Muscle layer of colon (tissue), 2 donors: Measurements from ENCODE around the gene FAT1.

Experiments
- H3K27ac ChIP-seq: one replicate; pipeline ENCODE4 v1.7.0; 2013; ENCODE audit warnings: low read depth, mild to moderate bottlenecking, low read length, moderate library complexity
- H3K27me3 ChIP-seq, 2 donors: one replicate each; pipeline ENCODE4 v1.7.0; 2013; ENCODE audit warnings: low read length in 2 of 2, mild to moderate bottlenecking in 2 of 2; ENCODE audit not compliant: insufficient read depth in 2 of 2, control insufficient read depth in 1 of 2
- H3K36me3 ChIP-seq: one replicate; pipeline ENCODE4 v1.7.0; 2013; ENCODE audit warnings: mild to moderate bottlenecking, low read length; ENCODE audit not compliant: insufficient read depth
- H3K4me1 ChIP-seq: one replicate; pipeline ENCODE4 v1.7.0; 2013; ENCODE audit warnings: mild to moderate bottlenecking, low read length; ENCODE audit not compliant: insufficient read depth
- H3K4me3 ChIP-seq, 2 donors: one replicate each; pipeline ENCODE4 v1.7.0; 2013; ENCODE audit warnings: low read length in 2 of 2, low read depth in 1 of 2, mild to moderate bottlenecking in 1 of 2, moderate library complexity in 1 of 2
- H3K9ac ChIP-seq: one replicate; pipeline ENCODE4 v1.7.0; 2013; ENCODE audit warnings: low read length
- H3K9me3 ChIP-seq: one replicate; pipeline ENCODE4 v1.7.0; 2013; ENCODE audit warnings: mild to moderate bottlenecking, low read length
- donor health status: abdominal sarcoma.
- donor health status: Adenocarcinoma of cecum.

Gene FAT1

GRCh38 chr4:186554539-186554913 is 169.1 kb downstream of the FAT1 start:
- Histone ChIP-seq H3K4me1 (no peaks in the 10 kb centered on the region), H3K9me3 (no peaks in the 10 kb centered on the region), H3K9ac (no peak overlapping the region), H3K36me3 (no peaks in the 10 kb centered on the region), H3K27me3 (peaks cover 5 to 15% of the 10 kb centered on the region in 2 donors), H3K27ac (no peak overlapping the region), H3K4me3 (no peak overlapping the region)

- Histone ChIP-seq H3K9ac (no peak overlapping the region), H3K36me3 (no peaks in the 10 kb centered on the region), H3K4me3 (no peak overlapping the region), H3K4me1 (no peaks in the 10 kb centered on the region), H3K9me3 (no peaks in the 10 kb centered on the region), H3K27ac (no peak overlapping the region), H3K27me3 (peaks cover 5 to 15% of the 10 kb centered on the region in 2 donors)
Observed at GRCh38 chr4:186553717-186554116, 169.9 kb downstream of the FAT1 start.

- Histone ChIP-seq H3K4me1 (no peaks in the 10 kb centered on the region), H3K27me3 (peaks cover 5 to 15% of the 10 kb centered on the region in 2 donors), H3K9ac (no peak overlapping the region), H3K27ac (no peak overlapping the region), H3K4me3 (no peak overlapping the region), H3K9me3 (no peaks in the 10 kb centered on the region), H3K36me3 (no peaks in the 10 kb centered on the region)
Observed at GRCh38 chr4:186551849-186552248, 171.8 kb downstream of the FAT1 start.

- Histone ChIP-seq H3K4me1 (no peaks in the 10 kb centered on the region), H3K4me3 (no peak overlapping the region), H3K9ac (no peak overlapping the region), H3K27me3 (no peaks in the 10 kb centered on the region), H3K9me3 (no peaks in the 10 kb centered on the region), H3K27ac (no peak overlapping the region), H3K36me3 (no peaks in the 10 kb centered on the region)
Observed at GRCh38 chr4:186545436-186545835, 178.2 kb downstream of the FAT1 start.

GRCh38 chr4:186543206-186543605 is 180.4 kb downstream of the FAT1 start:
- Histone ChIP-seq H3K9me3 (no peaks in the 10 kb centered on the region), H3K4me1 (no peaks in the 10 kb centered on the region), H3K4me3 (no peak overlapping the region), H3K9ac (no peak overlapping the region), H3K27me3 (no peaks in the 10 kb centered on the region), H3K36me3 (no peaks in the 10 kb centered on the region), H3K27ac (no peak overlapping the region)

GRCh38 chr4:186541801-186542200 is 181.9 kb downstream of the FAT1 start:
- H3K36me3 ChIP-seq: no peaks in the 10 kb centered on the region
- H3K27ac ChIP-seq: no peak overlapping the region
- no peaks in the 10 kb centered on the region for H3K9me3 ChIP-seq
- no peak overlapping the region for H3K9ac ChIP-seq
- H3K4me1 ChIP-seq: no peaks in the 10 kb centered on the region
- H3K27me3 ChIP-seq: no peaks in the 10 kb centered on the region
- no peak overlapping the region for H3K4me3 ChIP-seq

GRCh38 chr4:186537843-186538521 is 185.7 kb downstream of the FAT1 start:
- Histone ChIP-seq H3K4me1 (no peaks in the 10 kb centered on the region), H3K27me3 (no peaks in the 10 kb centered on the region), H3K27ac (no peak overlapping the region), H3K9ac (no peak overlapping the region), H3K36me3 (no peaks in the 10 kb centered on the region), H3K9me3 (no peaks in the 10 kb centered on the region), H3K4me3 (no peak overlapping the region)
